Measurements from ENCODE around the gene ULBP1. TPM values are rescaled to one million over a fixed set of nuclear protein-coding genes. Genes with fewer than 3 reads are reported as not detected.
"Not testable (repeated sequence)": the region's sequence is repeated elsewhere in the genome, so short reads cannot be mapped to it uniquely, and the experiment has no call there.

The ULBP1 gene
- total RNA-seq, 1 experiment from 2014 or later = not detected

GRCh38 chr6:149918151-149918905 lies 45.4 kb upstream of the ULBP1 start:
- Mint-ChIP-seq H3K27me3 (ENCODE audit: insufficient read depth, unreplicated experiment) (no peaks in the 10 kb centered on the region), H3K27ac (ENCODE audit: low read depth, unreplicated experiment) (no peak overlapping the region), H3K9me3 (ENCODE audit: unreplicated experiment) (no peaks in the 10 kb centered on the region), H3K4me3 (ENCODE audit: unreplicated experiment) (no peak overlapping the region), H3K4me1 (ENCODE audit: insufficient read depth, unreplicated experiment) (peaks cover 17% of the 10 kb centered on the region), H3K36me3 (ENCODE audit: insufficient read depth, unreplicated experiment) (no peaks in the 10 kb centered on the region)
- POLR2A ChIA-PET = no interaction called here
- DNase-seq (ENCODE audit: unreplicated experiment) = no peak
- intact Hi-C loops (cut with micrococcal nuclease) = no loop called here
- TF ChIP-seq, protein P1, sequence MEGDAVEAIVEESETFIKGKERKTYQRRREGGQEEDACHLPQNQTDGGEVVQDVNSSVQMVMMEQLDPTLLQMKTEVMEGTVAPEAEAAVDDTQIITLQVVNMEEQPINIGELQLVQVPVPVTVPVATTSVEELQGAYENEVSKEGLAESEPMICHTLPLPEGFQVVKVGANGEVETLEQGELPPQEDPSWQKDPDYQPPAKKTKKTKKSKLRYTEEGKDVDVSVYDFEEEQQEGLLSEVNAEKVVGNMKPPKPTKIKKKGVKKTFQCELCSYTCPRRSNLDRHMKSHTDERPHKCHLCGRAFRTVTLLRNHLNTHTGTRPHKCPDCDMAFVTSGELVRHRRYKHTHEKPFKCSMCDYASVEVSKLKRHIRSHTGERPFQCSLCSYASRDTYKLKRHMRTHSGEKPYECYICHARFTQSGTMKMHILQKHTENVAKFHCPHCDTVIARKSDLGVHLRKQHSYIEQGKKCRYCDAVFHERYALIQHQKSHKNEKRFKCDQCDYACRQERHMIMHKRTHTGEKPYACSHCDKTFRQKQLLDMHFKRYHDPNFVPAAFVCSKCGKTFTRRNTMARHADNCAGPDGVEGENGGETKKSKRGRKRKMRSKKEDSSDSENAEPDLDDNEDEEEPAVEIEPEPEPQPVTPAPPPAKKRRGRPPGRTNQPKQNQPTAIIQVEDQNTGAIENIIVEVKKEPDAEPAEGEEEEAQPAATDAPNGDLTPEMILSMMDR (IDR thresholded peaks at IDR 0.05; ENCODE audit: unreplicated experiment) = no peak
- no TSS peak for BruUV-seq (replicated peaks)
- CTCF ChIA-PET = interaction anchor here (0.6 to 1.1 kb wide), 4 partner anchors 16 to 500 kb away, joined by 3 to 4 read pairs (median 4); no protein-coding TSS in a partner anchor

GRCh38 chr6:149919126-149919833 lies 44.5 kb upstream of the ULBP1 start:
- DNase-seq (ENCODE audit: unreplicated experiment); H3K36me3 Mint-ChIP-seq (ENCODE audit: insufficient read depth, unreplicated experiment); H3K27ac Mint-ChIP-seq (ENCODE audit: low read depth, unreplicated experiment); BruUV-seq (replicated peaks); H3K4me3 Mint-ChIP-seq (ENCODE audit: unreplicated experiment); intact Hi-C loops (cut with micrococcal nuclease); POLR2A ChIA-PET; H3K27me3 Mint-ChIP-seq (ENCODE audit: insufficient read depth, unreplicated experiment); H3K9me3 Mint-ChIP-seq (ENCODE audit: unreplicated experiment): not testable (repeated sequence)
- peaks cover 18% of the 10 kb centered on the region for H3K4me1 Mint-ChIP-seq (ENCODE audit: insufficient read depth, unreplicated experiment)
- CTCF ChIA-PET = interaction anchor here (0.7 to 1.1 kb wide), 2 partner anchors 19 to 74 kb away, joined by 4 read pairs; no protein-coding TSS in a partner anchor

DNA sequence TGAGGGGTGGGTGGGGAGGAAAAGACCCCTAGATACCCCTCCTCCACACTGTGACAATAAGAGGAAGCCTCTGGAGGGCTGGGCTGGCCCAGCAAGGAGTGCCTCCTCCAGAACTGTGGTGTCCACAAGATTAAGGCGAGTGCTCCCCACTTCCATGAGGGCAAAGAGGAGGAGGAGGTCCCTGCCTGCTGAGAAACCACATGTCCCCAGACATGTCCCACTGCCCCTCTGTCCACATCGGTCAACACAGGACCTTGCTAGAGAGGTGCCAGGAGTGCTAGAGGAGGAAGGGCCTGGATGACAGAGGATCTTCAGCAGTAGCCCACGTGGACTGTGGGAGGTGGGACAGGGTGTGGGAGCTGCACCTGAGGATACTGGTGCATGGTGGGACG lies 43.9 kb upstream of the ULBP1 start:
- BruUV-seq (replicated peaks) = no TSS peak
- TF ChIP-seq, protein P1 (IDR thresholded peaks at IDR 0.05; ENCODE audit: unreplicated experiment) = no peak
- H3K4me1 Mint-ChIP-seq (ENCODE audit: insufficient read depth, unreplicated experiment) = peaks cover 18% of the 10 kb centered on the region

GRCh38 chr6:149921361-149921760 lies 42.4 kb upstream of the ULBP1 start:
- POLR2A ChIA-PET = no interaction called here
- H3K4me3 Mint-ChIP-seq (ENCODE audit: unreplicated experiment) = no peak overlapping the region
- TF ChIP-seq, protein P1 (IDR thresholded peaks at IDR 0.05; ENCODE audit: unreplicated experiment) = no peak
- H3K27me3 Mint-ChIP-seq (ENCODE audit: insufficient read depth, unreplicated experiment) = no peaks in the 10 kb centered on the region
- no peak for DNase-seq (ENCODE audit: unreplicated experiment)
- intact Hi-C loops (cut with micrococcal nuclease) = loop anchor here (10.0 kb wide), 1 partner anchor 377 kb away; the partner anchor contains the start of gene PPIL4
- CTCF ChIA-PET = interaction anchor here (0.9 to 1.1 kb wide), 2 partner anchors 14 to 81 kb away, joined by 3 to 4 read pairs; no protein-coding TSS in a partner anchor
- peaks cover 22% of the 10 kb centered on the region for H3K4me1 Mint-ChIP-seq (ENCODE audit: insufficient read depth, unreplicated experiment)
- BruUV-seq (replicated peaks) = TSS peak; percentile 14
- H3K36me3 Mint-ChIP-seq (ENCODE audit: insufficient read depth, unreplicated experiment) = no peaks in the 10 kb centered on the region
- no peaks in the 10 kb centered on the region for H3K9me3 Mint-ChIP-seq (ENCODE audit: unreplicated experiment)
- no peak overlapping the region for H3K27ac Mint-ChIP-seq (ENCODE audit: low read depth, unreplicated experiment)

More for the DNA sequence above, 43.9 kb upstream of the ULBP1 start:
- intact Hi-C loops (cut with micrococcal nuclease) = loop anchor here (10.0 kb wide), 1 partner anchor 375 kb away; the partner anchor contains the start of gene PPIL4
- H3K27ac Mint-ChIP-seq (ENCODE audit: low read depth, unreplicated experiment) = no peak overlapping the region
- no peak for DNase-seq (ENCODE audit: unreplicated experiment)
- ChIA-PET POLR2A (no interaction called here), CTCF (interaction anchor here (0.8 to 0.9 kb wide), 2 partner anchors 79 to 80 kb away, joined by 5 read pairs; no protein-coding TSS in a partner anchor)
- no peak overlapping the region for H3K4me3 Mint-ChIP-seq (ENCODE audit: unreplicated experiment)
- no peaks in the 10 kb centered on the region for H3K36me3 Mint-ChIP-seq (ENCODE audit: insufficient read depth, unreplicated experiment)
- H3K27me3 Mint-ChIP-seq (ENCODE audit: insufficient read depth, unreplicated experiment) = no peaks in the 10 kb centered on the region
- no peaks in the 10 kb centered on the region for H3K9me3 Mint-ChIP-seq (ENCODE audit: unreplicated experiment)

GRCh38 chr6:149922091-149922490 lies 41.7 kb upstream of the ULBP1 start:
- not testable (repeated sequence) for H3K27me3 Mint-ChIP-seq (ENCODE audit: insufficient read depth, unreplicated experiment); DNase-seq (ENCODE audit: unreplicated experiment); H3K36me3 Mint-ChIP-seq (ENCODE audit: insufficient read depth, unreplicated experiment); H3K27ac Mint-ChIP-seq (ENCODE audit: low read depth, unreplicated experiment); BruUV-seq (replicated peaks); H3K9me3 Mint-ChIP-seq (ENCODE audit: unreplicated experiment)
- Mint-ChIP-seq H3K4me3 (ENCODE audit: unreplicated experiment) (peak overlapping the region; percentile 81), H3K4me1 (ENCODE audit: insufficient read depth, unreplicated experiment) (peaks cover 24% of the 10 kb centered on the region)
- ChIA-PET CTCF (interaction anchor here (0.6 to 3.9 kb wide), 6 partner anchors 13 to 87 kb away, joined by 3 to 43 read pairs (median 3); no protein-coding TSS in a partner anchor), POLR2A (interaction anchor here (0.6 to 3.4 kb wide), 7 partner anchors 21 to 858 kb away, joined by 3 to 14 read pairs (median 3); no protein-coding TSS in a partner anchor)
- intact Hi-C loops (cut with micrococcal nuclease) = loop anchor here (2.0 to 10.0 kb wide), 2 partner anchors 57 to 377 kb away; partner anchors contain the start of genes LRP11 and PPIL4

Data from MCF 10A (cell line).